GM19463 (cell line): ENCODE data around the gene CNNM3.

Experiments
- ATAC-seq: cut with Tn5 transposase; IDR thresholded peaks from one replicate; pipeline ENCODE4 v1.9.1; 2021; ENCODE audit warnings: mild to moderate bottlenecking, moderate library complexity; ENCODE audit not compliant: unreplicated experiment

The CNNM3 gene

GRCh38 chr2:96838345-96839292 lies 22.6 kb downstream of the CNNM3 start:
- ATAC-seq, result no peak

GRCh38 chr2:96839293-96839874 lies 23.3 kb downstream of the CNNM3 start:
- peak; percentile 80 for ATAC-seq

- ATAC-seq, result no peak
These were observed 24.1 kb downstream of the CNNM3 start for GRCh38 chr2:96839875-96840850.

GRCh38 chr2:96841701-96842495 lies 25.8 kb downstream of the CNNM3 start:
- no peak for ATAC-seq

- no peak for ATAC-seq
These were observed 26.5 kb downstream of the CNNM3 start for GRCh38 chr2:96842600-96842999.

GRCh38 chr2:96843538-96844268 lies 27.6 kb downstream of the CNNM3 start, which contains the start of gene ANKRD23:
Gene ANKRD23, minus strand, starts transcription at chr2:96844021. Its CDS starts 29 bp downstream, at chr2:96843992.
- ATAC-seq, result no peak

- ATAC-seq, result no peak
These were observed 28.3 kb downstream of the CNNM3 start for GRCh38 chr2:96844405-96844808.

- no peak for ATAC-seq
These were observed 30.8 kb downstream of the CNNM3 start for GRCh38 chr2:96846825-96847224.

GRCh38 chr2:96847586-96847985 lies 31.5 kb downstream of the CNNM3 start:
- ATAC-seq, result no peak

- no peak for ATAC-seq
These were observed 32.2 kb downstream of the CNNM3 start for GRCh38 chr2:96848264-96848663.

GRCh38 chr2:96852667-96853066 lies 36.6 kb downstream of the CNNM3 start:
- ATAC-seq, result no peak

GRCh38 chr2:96853321-96853720 lies 37.3 kb downstream of the CNNM3 start:
- no peak for ATAC-seq

GRCh38 chr2:96856776-96857666 lies 41.0 kb downstream of the CNNM3 start:
- no peak for ATAC-seq

- peak; percentile 93 for ATAC-seq
These were observed 41.8 kb downstream of the CNNM3 start, which contains the start of gene ANKRD39 for GRCh38 chr2:96857667-96858372. Gene ANKRD39, minus strand, starts transcription at chr2:96858016. Its CDS starts 29 bp downstream, at chr2:96857987.

- ATAC-seq, result no peak
These were observed 43.1 kb downstream of the CNNM3 start for GRCh38 chr2:96859099-96859649.

GRCh38 chr2:96859681-96860064 lies 43.6 kb downstream of the CNNM3 start:
- no peak for ATAC-seq
